GM12878 (cell line): ENCODE measurements around the gene MTAP. TPM values are rescaled to one million over a fixed set of nuclear protein-coding genes. Genes with fewer than 3 reads are reported as not detected.

ENCODE experiments used
- BCLAF1 ChIP-seq: fragments of 450-650 bp; IDR thresholded peaks from 2 replicates; pipeline ENCODE4 v1.6.1; 2017; ENCODE audit warnings: antibody characterized with exemption, mild to moderate bottlenecking, moderate library complexity
- BHLHE40 ChIP-seq, 2 experiments: fragments of 450-650 bp in 1 of 2; IDR thresholded peaks; 2 replicates each; pipeline ENCODE4 v1.6.1; 2011 to 2017; ENCODE audit warnings: low read depth in 2 of 2, borderline replicate concordance in 1 of 2, improper control_type of control experiment in 1 of 2, low read length in 1 of 2, mild to moderate bottlenecking in 1 of 2
- GATAD2B ChIP-seq: fragments of 450-650 bp; conservative IDR thresholded peaks from 2 replicates; pipeline ENCODE4 v1.6.1; 2017; ENCODE audit warnings: low read depth, mild to moderate bottlenecking, moderate library complexity
- HDAC2 ChIP-seq: fragments of 200-600 bp; sonication (generic); IDR thresholded peaks from 2 replicates; pipeline ENCODE4 v1.6.1; 2017
- IKZF1 ChIP-seq: fragments of 450-650 bp; conservative IDR thresholded peaks from 2 replicates; pipeline ENCODE4 v1.6.1; 2017; ENCODE audit warnings: antibody characterized with exemption, mild to moderate bottlenecking
- JUND ChIP-seq: IDR thresholded peaks from 2 replicates; pipeline ENCODE4 v1.6.1; 2012; ENCODE audit warnings: low read depth, mild to moderate bottlenecking, low read length, improper control_type of control experiment, moderate library complexity
- LARP7 ChIP-seq: fragments of 450-650 bp; IDR thresholded peaks from 2 replicates; pipeline ENCODE4 v1.6.1; 2017; ENCODE audit warnings: mild to moderate bottlenecking
- MEF2A ChIP-seq: IDR thresholded peaks from 2 replicates; pipeline ENCODE4 v1.6.1; 2011; ENCODE audit warnings: low read depth, mild to moderate bottlenecking, low read length, moderate library complexity; ENCODE audit not compliant: insufficient read depth
- NKRF ChIP-seq: fragments of 450-650 bp; conservative IDR thresholded peaks from 2 replicates; pipeline ENCODE4 v1.6.1; 2017; ENCODE audit warnings: mild to moderate bottlenecking, moderate library complexity
- NR2C2 ChIP-seq: IDR thresholded peaks from 2 replicates; pipeline ENCODE4 v1.6.1; 2011; ENCODE audit warnings: borderline replicate concordance, low read depth; ENCODE audit not compliant: control insufficient read depth, insufficient read length
- PAX8 ChIP-seq: fragments of 450-650 bp; IDR thresholded peaks from 2 replicates; pipeline ENCODE4 v1.6.1; 2017; ENCODE audit warnings: mild to moderate bottlenecking, moderate library complexity
- POLR2AphosphoS2 ChIP-seq: IDR thresholded peaks from 2 replicates; pipeline ENCODE4 v1.6.1; 2011; ENCODE audit warnings: low read depth, mild to moderate bottlenecking, low read length, improper control_type of control experiment, moderate library complexity
- POLR2AphosphoS5 ChIP-seq: IDR thresholded peaks from 2 replicates; pipeline ENCODE4 v1.6.1; 2011; ENCODE audit warnings: mild to moderate bottlenecking, low read length, inconsistent platforms
- RAD21 ChIP-seq: IDR thresholded peaks from 2 replicates; pipeline ENCODE4 v1.6.1; 2011; ENCODE audit warnings: mild to moderate bottlenecking, low read depth, low read length, moderate library complexity; ENCODE audit not compliant: insufficient read depth
- SREBF1 ChIP-seq: IDR thresholded peaks from 2 replicates; pipeline ENCODE4 v1.6.1; 2012; ENCODE audit warnings: mild to moderate bottlenecking, low read length
- SREBF2 ChIP-seq: IDR thresholded peaks from 2 replicates; pipeline ENCODE4 v1.6.1; 2012; ENCODE audit warnings: mild to moderate bottlenecking, low read length
- ZNF274 ChIP-seq: IDR thresholded peaks from one replicate; pipeline ENCODE4 v1.8.0; 2011; ENCODE audit not compliant: insufficient read length, insufficient read depth
- polyA plus RNA-seq, 11 experiments: library from polyadenylated mRNA; depleted of rRNA in 4 of 11; unstranded in 6 of 11; stranded (reverse) in 5 of 11; fragments of >200 nt; fragmentation: Nextera tagmentation in 4 of 11; fragmentation: Illumina TruSeq in 1 of 11; extraction: Ambion mirVana in 4 of 11; extraction: Trizol in 1 of 11; gene quantifications; 1 replicate in 1 of 11; 2 replicates in 10 of 11; pipeline versions ENCODE4 v1.2.1 to v1.2.3, GENCODE V29; 2011 to 2016; ENCODE audit warnings: inconsistent platforms in 2 of 11, missing spikeins in 2 of 11, low read depth in 1 of 11
- total RNA-seq, 4 experiments: library from RNA; depleted of rRNA in 3 of 4; stranded (reverse); fragments of >200 nt in 3 of 4; fragmentation: Illumina TruSeq in 1 of 4; extraction: Trizol in 1 of 4; gene quantifications; 2 replicates each; pipeline versions ENCODE4 v1.2.1 to v1.2.3, GENCODE V29; 2013 to 2021
- TF ChIP-seq, protein P1 (sequence below): fragments of 150-350 bp; IDR thresholded peaks from 2 replicates; pipeline ENCODE4 v1.6.1; 2014; ENCODE audit warnings: mild to moderate bottlenecking, low read depth, low read length
- TF ChIP-seq, protein P2 (sequence below): IDR thresholded peaks from 2 replicates; pipeline ENCODE4 v1.6.1; 2011; ENCODE audit warnings: borderline replicate concordance, low read depth, mild to moderate bottlenecking, moderate library complexity, mixed read lengths, low read length; ENCODE audit not compliant: insufficient read depth; ENCODE audit errors: extremely low read length

Gene MTAP
- total and polyA plus RNA-seq, 10 of the 15 experiments (the other 5 are each of a cell fraction or from before 2014, with no cell fraction given): 16.4 to 29.9 (median 22.6) TPM

DNA sequence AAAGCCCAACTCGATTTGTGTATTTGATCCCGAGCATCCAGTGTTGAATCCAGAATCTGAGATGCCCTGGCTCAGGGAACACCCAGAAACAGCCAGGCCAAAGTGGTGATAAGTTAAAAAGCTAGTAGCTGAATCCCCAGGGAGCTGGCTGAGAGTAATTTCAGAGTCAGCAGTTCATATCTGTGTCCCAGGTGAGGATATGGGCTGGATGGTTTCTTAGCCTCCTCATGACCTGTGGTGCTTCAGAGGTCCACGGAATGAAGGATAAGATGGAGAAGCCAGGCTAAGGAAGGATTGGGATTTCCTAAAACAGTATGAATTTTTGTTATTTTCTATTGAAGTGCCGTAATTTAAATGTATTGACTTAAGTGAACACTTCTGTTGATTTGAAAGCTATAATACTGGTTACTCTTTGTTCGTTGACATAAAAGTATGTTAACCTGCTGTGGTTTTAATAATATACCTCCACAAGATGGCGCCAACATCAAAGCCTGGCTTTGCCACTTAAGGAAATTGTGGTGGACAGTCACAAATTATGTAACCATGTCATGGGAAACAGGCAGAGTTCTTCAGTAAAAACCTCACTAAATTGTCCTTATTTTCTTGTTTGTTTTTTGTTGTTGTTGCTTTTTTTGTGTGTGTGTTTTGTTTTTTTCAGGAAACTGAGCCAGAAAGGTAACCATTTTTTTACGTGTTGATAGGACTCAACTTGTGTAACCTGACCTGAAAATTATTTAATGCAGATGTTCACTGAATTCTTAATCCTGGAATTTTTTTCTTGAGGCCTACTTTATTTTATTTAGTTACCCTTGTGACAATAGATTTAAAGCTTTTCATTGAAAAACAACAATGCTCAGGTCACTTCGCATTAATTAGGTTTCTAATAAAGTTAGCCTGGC, 11.4 kb downstream of the MTAP start (continued):
- TF ChIP-seq POLR2AphosphoS2 (no peak), LARP7 (no peak), POLR2AphosphoS5 (no peak), PAX8 (no peak), NKRF (no peak), JUND (no peak), MEF2A (no peak), NR2C2 (no peak), SREBF2 (no peak), RAD21 (peak; percentile 100), BHLHE40 (IDR thresholded peaks at IDR 0.05; ENCODE audit: borderline replicate concordance in 1 of 2, low read depth in 2 of 2, low read length in 1 of 2) (no peak), ZNF274 (no peak), IKZF1 (no peak), HDAC2 (no peak), GATAD2B (no peak), SREBF1 (no peak), BCLAF1 (no peak)
- TF ChIP-seq, protein P1, sequence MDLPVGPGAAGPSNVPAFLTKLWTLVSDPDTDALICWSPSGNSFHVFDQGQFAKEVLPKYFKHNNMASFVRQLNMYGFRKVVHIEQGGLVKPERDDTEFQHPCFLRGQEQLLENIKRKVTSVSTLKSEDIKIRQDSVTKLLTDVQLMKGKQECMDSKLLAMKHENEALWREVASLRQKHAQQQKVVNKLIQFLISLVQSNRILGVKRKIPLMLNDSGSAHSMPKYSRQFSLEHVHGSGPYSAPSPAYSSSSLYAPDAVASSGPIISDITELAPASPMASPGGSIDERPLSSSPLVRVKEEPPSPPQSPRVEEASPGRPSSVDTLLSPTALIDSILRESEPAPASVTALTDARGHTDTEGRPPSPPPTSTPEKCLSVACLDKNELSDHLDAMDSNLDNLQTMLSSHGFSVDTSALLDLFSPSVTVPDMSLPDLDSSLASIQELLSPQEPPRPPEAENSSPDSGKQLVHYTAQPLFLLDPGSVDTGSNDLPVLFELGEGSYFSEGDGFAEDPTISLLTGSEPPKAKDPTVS: no peak
- TF ChIP-seq, protein P2, sequence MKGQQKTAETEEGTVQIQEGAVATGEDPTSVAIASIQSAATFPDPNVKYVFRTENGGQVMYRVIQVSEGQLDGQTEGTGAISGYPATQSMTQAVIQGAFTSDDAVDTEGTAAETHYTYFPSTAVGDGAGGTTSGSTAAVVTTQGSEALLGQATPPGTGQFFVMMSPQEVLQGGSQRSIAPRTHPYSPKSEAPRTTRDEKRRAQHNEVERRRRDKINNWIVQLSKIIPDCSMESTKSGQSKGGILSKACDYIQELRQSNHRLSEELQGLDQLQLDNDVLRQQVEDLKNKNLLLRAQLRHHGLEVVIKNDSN: no peak
